NB4 (cell line): ENCODE data around the gene CDH23.

Experiments used
- DNase-seq: peaks from one replicate; pipeline ENCODE4 v3.0.0; 2010; ENCODE audit warnings: low read depth
- H3K4me3 ChIP-seq: one replicate; pipeline ENCODE4 v1.5.1; 2011; ENCODE audit warnings: mild to moderate bottlenecking, low read depth, low read length, moderate library complexity
- CTCF ChIP-seq: IDR thresholded peaks from one replicate; pipeline ENCODE4 v1.5.1; 2012; ENCODE audit warnings: low read depth, low read length
- MYC ChIP-seq: IDR thresholded peaks from 2 replicates; pipeline ENCODE4 v1.6.1; 2011; ENCODE audit warnings: low read depth, low read length
- POLR2A ChIP-seq: IDR thresholded peaks from 2 replicates; pipeline ENCODE4 v1.6.1; 2011; ENCODE audit warnings: mild to moderate bottlenecking; ENCODE audit not compliant: insufficient read length; ENCODE audit errors: extremely low read depth
- TF ChIP-seq, protein P1 (sequence below): IDR thresholded peaks from 2 replicates; pipeline ENCODE4 v1.6.1; 2011; ENCODE audit warnings: low read depth, low read length

CDH23 gene

DNA sequence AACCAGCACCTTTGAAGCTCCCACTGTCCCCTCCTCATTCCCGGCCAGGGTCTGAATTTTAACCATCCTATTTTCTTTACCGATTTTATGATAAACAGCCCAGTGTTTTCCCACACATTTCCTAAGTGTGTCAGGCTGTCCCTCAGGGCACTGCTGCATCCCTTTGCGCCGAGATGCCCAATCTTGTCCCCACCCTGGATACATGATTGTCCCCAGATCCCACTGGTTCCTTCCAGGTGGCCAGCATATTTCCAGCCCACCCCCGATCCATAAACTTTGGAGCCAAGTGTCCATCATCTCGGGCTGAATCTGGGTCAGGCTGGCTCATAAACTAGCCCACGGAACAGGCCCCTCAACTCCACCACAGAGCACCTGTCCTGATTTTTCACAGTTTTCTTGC, 137.2 kb downstream of the CDH23 start:
- no peak for DNase-seq
- no peak overlapping the region for H3K4me3 ChIP-seq
- TF ChIP-seq POLR2A (no peak), MYC (no peak), CTCF (no peak)
- TF ChIP-seq, protein P1, sequence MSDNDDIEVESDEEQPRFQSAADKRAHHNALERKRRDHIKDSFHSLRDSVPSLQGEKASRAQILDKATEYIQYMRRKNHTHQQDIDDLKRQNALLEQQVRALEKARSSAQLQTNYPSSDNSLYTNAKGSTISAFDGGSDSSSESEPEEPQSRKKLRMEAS = no peak

DNA sequence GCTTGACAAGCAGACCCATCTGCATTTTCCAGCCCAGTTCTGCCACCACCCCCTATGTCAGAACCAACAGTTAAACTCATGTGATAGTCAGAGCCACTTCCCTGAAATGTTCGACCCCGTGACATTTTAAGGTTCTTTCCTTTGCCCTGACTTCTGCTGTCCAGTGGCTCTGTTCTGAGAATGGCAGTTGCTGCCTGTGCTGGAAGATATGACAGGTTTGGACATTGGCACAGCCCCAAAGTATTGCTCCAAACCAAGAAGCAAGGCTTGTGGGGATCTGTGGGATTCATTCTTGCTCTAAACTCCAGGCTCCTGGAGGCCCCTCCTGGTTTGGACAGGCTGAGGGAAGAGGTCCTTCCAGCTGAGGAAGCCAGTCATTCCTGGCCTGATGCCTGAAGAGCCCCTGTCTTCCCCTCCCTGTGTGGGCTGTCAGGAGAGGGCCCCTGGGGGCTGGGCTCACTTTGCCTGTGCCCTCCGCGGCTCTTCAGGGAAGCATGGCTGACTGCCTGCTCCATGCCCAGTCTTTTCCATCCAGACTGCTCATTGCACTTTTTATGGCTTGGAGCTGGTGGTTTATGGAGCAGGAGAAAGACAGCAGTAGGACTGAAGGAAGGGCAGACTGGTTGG, 138.0 kb downstream of the CDH23 start:
- TF ChIP-seq, protein P1 = no peak
- TF ChIP-seq POLR2A = no peak
- TF ChIP-seq CTCF = no peak
- TF ChIP-seq MYC = no peak
- no peak overlapping the region for H3K4me3 ChIP-seq

GRCh38 chr10:71536332-71536731, 139.6 kb downstream of the CDH23 start:
- DNase-seq = no peak

More for the DNA sequence above, 138.0 kb downstream of the CDH23 start:
- no peak for DNase-seq

DNA sequence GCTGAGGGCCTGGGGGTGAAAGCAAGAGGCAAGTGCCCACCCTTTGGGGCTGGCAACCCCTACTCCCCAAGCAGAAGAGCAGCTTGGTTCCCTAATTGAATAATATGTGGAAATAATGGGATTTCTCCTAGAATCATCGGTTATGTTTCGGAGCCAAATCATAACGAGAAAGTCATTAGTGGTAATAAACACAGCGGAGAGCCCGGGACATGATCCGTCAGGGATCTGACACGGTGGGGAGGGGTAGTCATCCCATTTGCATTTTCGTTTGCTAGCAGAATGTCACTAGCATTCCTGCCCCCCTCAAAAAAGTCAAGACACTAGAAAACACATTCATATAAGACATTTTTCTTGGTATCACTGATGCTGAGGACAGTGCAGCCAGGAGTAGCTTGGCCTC, 140.4 kb downstream of the CDH23 start:
- TF ChIP-seq CTCF (no peak), POLR2A (no peak), MYC (no peak)
- TF ChIP-seq, protein P1 = no peak
- DNase-seq = no peak
- H3K4me3 ChIP-seq = no peak overlapping the region

More at GRCh38 chr10:71536332-71536731, 139.6 kb downstream of the CDH23 start:
- no peak overlapping the region for H3K4me3 ChIP-seq
- TF ChIP-seq MYC = no peak
- TF ChIP-seq CTCF = no peak
- TF ChIP-seq POLR2A = no peak

DNA sequence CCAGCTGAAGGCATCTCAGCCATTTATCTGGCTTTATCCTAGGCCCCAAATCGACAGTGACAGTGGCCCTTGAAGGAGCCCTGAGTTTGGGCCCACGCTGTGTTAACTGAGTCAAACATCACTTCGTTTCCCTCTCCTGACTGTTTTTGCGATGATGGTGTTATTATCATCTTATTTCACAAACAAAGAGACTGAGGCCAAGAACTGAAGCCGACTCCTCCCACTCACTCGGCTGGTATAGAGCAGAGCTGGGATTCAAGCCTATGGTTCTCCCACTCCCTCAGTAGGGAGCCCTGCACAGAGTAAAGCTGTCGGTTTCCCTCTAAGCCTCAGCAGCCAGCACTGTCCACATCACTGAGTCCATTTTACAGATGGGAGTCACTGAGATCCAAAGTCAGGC, 141.0 kb downstream of the CDH23 start:
- no peak for DNase-seq
- H3K4me3 ChIP-seq = no peak overlapping the region
- no peak for TF ChIP-seq POLR2A

GRCh38 chr10:71538608-71539260, 142.0 kb downstream of the CDH23 start:
- no peak for DNase-seq
- TF ChIP-seq, protein P1 = no peak
- TF ChIP-seq CTCF = no peak
- no peak for TF ChIP-seq MYC
- TF ChIP-seq POLR2A = no peak
- no peak overlapping the region for H3K4me3 ChIP-seq
